WTC11 (cell line): ENCODE results near the gene CREB1.

Source experiments
- CTCF ChIP-seq: fragments of 200-600 bp; IDR thresholded peaks from 2 replicates; pipeline ENCODE4 v1.8.0; 2022; ENCODE audit warnings: antibody characterized with exemption
- MAX ChIP-seq: sonication (generic); formaldehyde crosslinking; IDR thresholded peaks from 2 replicates; pipeline ENCODE4 v1.8.0; 2022; ENCODE audit warnings: mild to moderate bottlenecking, missing genetic modification reagents
- TP53 ChIP-seq: sonication (generic); formaldehyde crosslinking; IDR thresholded peaks from 2 replicates; pipeline ENCODE4 v1.8.1; 2023; ENCODE audit warnings: mild to moderate bottlenecking, missing genetic modification reagents
- ZBTB21 ChIP-seq: sonication (generic); formaldehyde crosslinking; IDR thresholded peaks from 2 replicates; pipeline ENCODE4 v1.8.1; 2023; ENCODE audit warnings: mild to moderate bottlenecking, missing genetic modification reagents, borderline replicate concordance
- ZNF512 ChIP-seq: sonication (generic); formaldehyde crosslinking; IDR thresholded peaks from 2 replicates; pipeline ENCODE4 v1.8.1; 2022; ENCODE audit warnings: missing genetic modification reagents, borderline replicate concordance

GRCh38 chr2:207483477-207483876 lies 46.3 kb upstream of the CREB1 start:
- TF ChIP-seq ZNF512 (CRISPR knock-in tag) (no peak), MAX (CRISPR knock-in tag) (no peak), CTCF (no peak), ZBTB21 (CRISPR knock-in tag) (no peak), TP53 (CRISPR knock-in tag) (no peak)
